Panc1 (cell line): ENCODE measurements around the gene TEX11. TPM values are rescaled to one million over a fixed set of nuclear protein-coding genes. Genes with fewer than 3 reads are reported as not detected.
"Not testable (repeated sequence)": the region's sequence is repeated elsewhere in the genome, so short reads cannot be mapped to it uniquely, and the experiment has no call there.

Experiments used
- ATAC-seq: fragments of 200-7000 bp; cut with Tn5 transposase; 2 replicates; pipeline ENCODE4 v1.9.1; 2020; ENCODE audit warnings: mild to moderate bottlenecking, moderate library complexity
- BruUV-seq: library from RNA; stranded (reverse); fragments of 400-500 nt; replicated peaks from 2 replicates; lab custom pipeline; 2021; lab: Mats Ljungman, UMichigan
- CTCF ChIA-PET: fragments of 300-600 bp; sonication (Branson Sonifier 250); formaldehyde crosslinking; loops from one replicate; lab custom pipeline; 2022; ENCODE audit warnings: antibody characterized with exemption; lab: Charles Lee
- POLR2A ChIA-PET: fragments of 300-600 bp; sonication (Branson Sonifier 250); formaldehyde crosslinking; loops from one replicate; lab custom pipeline; 2022; ENCODE audit warnings: antibody characterized with exemption; lab: Charles Lee
- DNase-seq: peaks from one replicate; pipeline ENCODE4 v3.0.0-alpha.2; 2010; ENCODE audit warnings: low read depth, low spot score
- H3K27ac ChIP-seq: 2 replicates; pipeline ENCODE4 v1.5.1; 2011; ENCODE audit warnings: mild to moderate bottlenecking, low read length, inconsistent platforms
- H3K27me3 ChIP-seq: fragments of 200-500 bp; sonication (Bioruptor generic); 2 replicates; pipeline ENCODE4 v1.6.0; 2014; ENCODE audit warnings: low read length, inconsistent platforms; ENCODE audit not compliant: control insufficient read depth, insufficient read depth
- H3K36me3 ChIP-seq: fragments of 200-500 bp; sonication (Bioruptor generic); 2 replicates; pipeline ENCODE4 v1.5.1; 2014; ENCODE audit warnings: inconsistent platforms, mild to moderate bottlenecking, low read length, moderate library complexity; ENCODE audit not compliant: control insufficient read depth, insufficient read depth
- H3K4me1 ChIP-seq: 2 replicates; pipeline ENCODE4 v1.5.1; 2011; ENCODE audit warnings: inconsistent platforms, mild to moderate bottlenecking, low read length, moderate library complexity; ENCODE audit not compliant: control insufficient read depth, insufficient read depth
- H3K4me3 ChIP-seq, 2 experiments: 2 replicates each; pipeline ENCODE4 v1.5.1; 2011 to 2012; ENCODE audit warnings: low read depth in 2 of 2, low read length in 2 of 2, mild to moderate bottlenecking in 2 of 2, inconsistent platforms in 1 of 2, moderate library complexity in 1 of 2
- H3K9me3 ChIP-seq: fragments of 200-500 bp; sonication (Bioruptor generic); 2 replicates; pipeline ENCODE4 v1.5.1; 2014; ENCODE audit warnings: low read depth, mild to moderate bottlenecking, inconsistent platforms, low read length, moderate library complexity; ENCODE audit not compliant: control insufficient read depth, insufficient read depth
- POLR2AphosphoS5 ChIP-seq: IDR thresholded peaks from 2 replicates; pipeline ENCODE4 v1.6.1; 2012; ENCODE audit warnings: mild to moderate bottlenecking, low read depth, low read length, moderate library complexity
- SIN3A ChIP-seq: IDR thresholded peaks from 2 replicates; pipeline ENCODE4 v1.6.1; 2012; ENCODE audit warnings: low read depth, mild to moderate bottlenecking, low read length, moderate library complexity, borderline replicate concordance; ENCODE audit not compliant: insufficient read depth
- TCF7L2 ChIP-seq: IDR thresholded peaks from 2 replicates; pipeline ENCODE4 v1.6.1; 2011; ENCODE audit warnings: mild to moderate bottlenecking, low read depth, low read length, inconsistent platforms
- in situ Hi-C: cut with HindIII; loops from 2 replicates; pipeline ENCODE4 v1.10.0; 2016; ENCODE audit warnings: low sequenced_read_pairs, low pct_unique_long_range_greater_than_20kb
- intact Hi-C: fragments of 100-400 bp; cut with micrococcal nuclease; formaldehyde crosslinking; loops from one replicate; pipeline ENCODE4 v1.10.0; 2022; ENCODE audit not compliant: unreplicated experiment
- total RNA-seq: library from RNA; stranded (reverse); gene quantifications from one replicate; pipeline ENCODE4 v1.2.1, GENCODE V29; 2021; ENCODE audit not compliant: unreplicated experiment
- TF ChIP-seq, protein P1 (sequence below), 2 experiments: IDR thresholded peaks; 2 replicates each; pipeline ENCODE4 v1.6.1; 2011 to 2012; ENCODE audit warnings: low read depth in 2 of 2, control low read depth in 1 of 2, low read length in 1 of 2, mild to moderate bottlenecking in 1 of 2, moderate library complexity in 1 of 2; ENCODE audit not compliant: insufficient read depth in 1 of 2
- TF ChIP-seq, protein P2 (sequence below): fragments of 450-650 bp; IDR thresholded peaks from 2 replicates; pipeline ENCODE4 v1.5.1; 2017; ENCODE audit warnings: mild to moderate bottlenecking

TEX11 gene
- total RNA-seq, 1 experiment from 2014 or later = not detected

DNA sequence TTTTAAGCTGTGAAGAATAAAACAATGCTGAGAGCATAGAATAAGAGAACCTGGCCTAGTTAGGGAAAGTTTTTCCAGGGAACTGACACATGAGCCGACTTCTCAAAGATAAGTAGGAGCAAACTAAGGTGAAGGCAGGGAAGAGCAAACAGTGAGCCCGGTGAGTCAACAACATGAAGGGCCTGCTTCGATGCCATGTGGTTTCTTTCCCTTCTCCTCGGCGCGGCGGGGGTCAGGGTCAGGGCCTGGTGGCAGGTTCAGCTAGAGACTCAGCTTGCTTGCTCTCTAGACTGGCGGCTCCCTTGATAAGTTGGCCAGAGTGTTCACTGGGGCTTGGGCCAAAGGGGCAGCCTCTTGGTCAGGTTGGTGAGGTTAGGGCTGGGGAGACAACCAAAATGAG lies 382.8 kb downstream of the TEX11 start:
- H3K4me1 ChIP-seq = no peaks in the 10 kb centered on the region
- TF ChIP-seq, protein P1, sequence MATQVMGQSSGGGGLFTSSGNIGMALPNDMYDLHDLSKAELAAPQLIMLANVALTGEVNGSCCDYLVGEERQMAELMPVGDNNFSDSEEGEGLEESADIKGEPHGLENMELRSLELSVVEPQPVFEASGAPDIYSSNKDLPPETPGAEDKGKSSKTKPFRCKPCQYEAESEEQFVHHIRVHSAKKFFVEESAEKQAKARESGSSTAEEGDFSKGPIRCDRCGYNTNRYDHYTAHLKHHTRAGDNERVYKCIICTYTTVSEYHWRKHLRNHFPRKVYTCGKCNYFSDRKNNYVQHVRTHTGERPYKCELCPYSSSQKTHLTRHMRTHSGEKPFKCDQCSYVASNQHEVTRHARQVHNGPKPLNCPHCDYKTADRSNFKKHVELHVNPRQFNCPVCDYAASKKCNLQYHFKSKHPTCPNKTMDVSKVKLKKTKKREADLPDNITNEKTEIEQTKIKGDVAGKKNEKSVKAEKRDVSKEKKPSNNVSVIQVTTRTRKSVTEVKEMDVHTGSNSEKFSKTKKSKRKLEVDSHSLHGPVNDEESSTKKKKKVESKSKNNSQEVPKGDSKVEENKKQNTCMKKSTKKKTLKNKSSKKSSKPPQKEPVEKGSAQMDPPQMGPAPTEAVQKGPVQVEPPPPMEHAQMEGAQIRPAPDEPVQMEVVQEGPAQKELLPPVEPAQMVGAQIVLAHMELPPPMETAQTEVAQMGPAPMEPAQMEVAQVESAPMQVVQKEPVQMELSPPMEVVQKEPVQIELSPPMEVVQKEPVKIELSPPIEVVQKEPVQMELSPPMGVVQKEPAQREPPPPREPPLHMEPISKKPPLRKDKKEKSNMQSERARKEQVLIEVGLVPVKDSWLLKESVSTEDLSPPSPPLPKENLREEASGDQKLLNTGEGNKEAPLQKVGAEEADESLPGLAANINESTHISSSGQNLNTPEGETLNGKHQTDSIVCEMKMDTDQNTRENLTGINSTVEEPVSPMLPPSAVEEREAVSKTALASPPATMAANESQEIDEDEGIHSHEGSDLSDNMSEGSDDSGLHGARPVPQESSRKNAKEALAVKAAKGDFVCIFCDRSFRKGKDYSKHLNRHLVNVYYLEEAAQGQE (IDR thresholded peaks at IDR 0.05; ENCODE audit: insufficient read depth in 1 of 2, low read depth in 2 of 2, low read length in 1 of 2) = no peak
- TF ChIP-seq POLR2AphosphoS5 (no peak), TCF7L2 (no peak), SIN3A (no peak)
- TF ChIP-seq, protein P2, sequence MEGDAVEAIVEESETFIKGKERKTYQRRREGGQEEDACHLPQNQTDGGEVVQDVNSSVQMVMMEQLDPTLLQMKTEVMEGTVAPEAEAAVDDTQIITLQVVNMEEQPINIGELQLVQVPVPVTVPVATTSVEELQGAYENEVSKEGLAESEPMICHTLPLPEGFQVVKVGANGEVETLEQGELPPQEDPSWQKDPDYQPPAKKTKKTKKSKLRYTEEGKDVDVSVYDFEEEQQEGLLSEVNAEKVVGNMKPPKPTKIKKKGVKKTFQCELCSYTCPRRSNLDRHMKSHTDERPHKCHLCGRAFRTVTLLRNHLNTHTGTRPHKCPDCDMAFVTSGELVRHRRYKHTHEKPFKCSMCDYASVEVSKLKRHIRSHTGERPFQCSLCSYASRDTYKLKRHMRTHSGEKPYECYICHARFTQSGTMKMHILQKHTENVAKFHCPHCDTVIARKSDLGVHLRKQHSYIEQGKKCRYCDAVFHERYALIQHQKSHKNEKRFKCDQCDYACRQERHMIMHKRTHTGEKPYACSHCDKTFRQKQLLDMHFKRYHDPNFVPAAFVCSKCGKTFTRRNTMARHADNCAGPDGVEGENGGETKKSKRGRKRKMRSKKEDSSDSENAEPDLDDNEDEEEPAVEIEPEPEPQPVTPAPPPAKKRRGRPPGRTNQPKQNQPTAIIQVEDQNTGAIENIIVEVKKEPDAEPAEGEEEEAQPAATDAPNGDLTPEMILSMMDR = no peak
- in situ Hi-C loops (no loop called here), intact Hi-C loops (no loop called here)
- no peaks in the 10 kb centered on the region for H3K36me3 ChIP-seq
- ChIA-PET CTCF (interaction anchor here (1.2 kb wide), 1 partner anchor 74 kb away, joined by 4 read pairs; no protein-coding TSS in a partner anchor), POLR2A (no interaction called here)
- no peak for ATAC-seq
- DNase-seq = no peak
- no TSS peak for BruUV-seq
- H3K4me3 ChIP-seq = no peak overlapping the region
- no peaks in the 10 kb centered on the region for H3K9me3 ChIP-seq
- H3K27ac ChIP-seq = no peak overlapping the region
- H3K27me3 ChIP-seq = no peaks in the 10 kb centered on the region

DNA sequence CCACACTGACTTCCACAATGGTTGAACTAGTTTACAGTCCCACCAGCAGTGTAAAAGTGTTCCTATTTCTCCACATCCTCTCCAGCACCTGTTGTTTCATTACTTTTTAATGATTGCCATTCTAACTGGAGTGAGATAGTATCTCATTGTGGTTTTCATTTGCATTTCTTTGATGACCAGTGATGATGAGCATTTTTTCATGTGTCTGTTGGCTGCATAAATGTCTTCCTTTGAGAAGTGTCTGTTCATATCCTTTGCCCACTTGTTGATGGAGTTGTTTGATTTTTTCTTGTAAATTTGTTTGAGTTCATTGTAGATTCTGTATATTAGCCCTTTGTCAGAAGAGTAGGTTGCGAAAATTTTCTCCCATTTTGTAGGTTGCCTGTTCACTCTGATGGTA lies 392.8 kb downstream of the TEX11 start:
- H3K9me3 ChIP-seq, intact Hi-C loops, BruUV-seq, H3K27me3 ChIP-seq, in situ Hi-C loops, H3K4me1 ChIP-seq, DNase-seq, H3K4me3 ChIP-seq, H3K27ac ChIP-seq, POLR2A ChIA-PET, CTCF ChIA-PET, ATAC-seq, H3K36me3 ChIP-seq: not testable (repeated sequence)

DNA sequence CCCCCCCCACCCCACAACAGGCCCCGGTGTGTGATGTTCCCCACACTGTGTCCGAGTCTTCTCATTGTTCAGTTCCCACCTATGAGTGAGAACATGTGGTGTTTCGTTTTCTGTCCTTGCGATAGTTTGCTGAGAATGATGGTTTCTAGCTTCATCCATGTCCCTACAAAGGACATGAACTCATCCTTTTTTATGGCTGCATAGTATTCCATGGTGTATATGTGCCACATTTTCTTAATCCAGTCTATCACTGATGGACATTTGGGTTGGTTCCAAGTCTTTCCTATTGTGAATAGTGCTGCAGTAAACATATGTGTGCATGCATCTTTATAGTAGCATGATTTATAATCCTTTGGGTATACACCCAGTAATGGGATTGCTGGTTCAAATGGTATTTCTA lies 393.2 kb downstream of the TEX11 start:
- intact Hi-C loops, H3K4me1 ChIP-seq, H3K27me3 ChIP-seq, CTCF ChIA-PET, H3K27ac ChIP-seq, H3K36me3 ChIP-seq, H3K9me3 ChIP-seq, H3K4me3 ChIP-seq, ATAC-seq, in situ Hi-C loops, DNase-seq, POLR2A ChIA-PET, BruUV-seq: not testable (repeated sequence)
